Erythroblast (primary cell): ENCODE results near the gene COPB2.
A peak's percentile ranks its signal among the peaks of the same experiment; 100 is the strongest.
"Not testable (repeated sequence)": the region's sequence is repeated elsewhere in the genome, so short reads cannot be mapped to it uniquely, and the experiment has no call there.

ENCODE experiments used
- DNase-seq, 2 experiments: peaks; one replicate each; lab custom pipeline; 2025; lab: John Stamatoyannopoulos, UW
- GATA1 ChIP-seq: IDR thresholded peaks from 2 replicates; pipeline ENCODE4 v1.6.1; 2011; ENCODE audit warnings: low read depth, mild to moderate bottlenecking, control low read depth, low read length, moderate library complexity
- POLR2A ChIP-seq: IDR thresholded peaks from 2 replicates; pipeline ENCODE4 v1.6.1; 2011; ENCODE audit warnings: mild to moderate bottlenecking, low read length

COPB2 gene

GRCh38 chr3:139396707-139397106 lies 7.3 kb upstream of the COPB2 start:
- no peak for DNase-seq
- TF ChIP-seq GATA1: no peak
- no peak for TF ChIP-seq POLR2A

DNA sequence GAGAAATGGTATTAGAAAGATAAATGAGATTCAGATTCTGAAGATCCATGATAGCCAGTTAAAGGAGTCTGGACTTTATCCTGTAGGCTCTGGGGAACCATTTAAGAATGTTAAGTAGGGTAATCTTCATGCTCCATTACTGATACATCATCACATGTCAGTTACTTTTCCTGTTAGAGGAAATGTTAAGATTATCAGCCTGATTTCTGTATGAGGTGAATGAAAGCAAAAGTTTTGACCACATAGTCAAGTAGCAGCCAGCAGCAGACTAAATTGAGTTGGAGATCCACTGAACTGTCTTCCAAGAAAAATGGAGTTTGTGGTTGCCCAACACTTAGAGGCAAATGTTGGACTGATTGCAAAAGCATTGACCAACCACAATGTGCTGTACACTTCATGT lies 4.7 kb upstream of the COPB2 start:
- TF ChIP-seq GATA1: no peak
- TF ChIP-seq POLR2A: no peak
- peak in 1 of 2 experiments; percentile 17 for DNase-seq

DNA sequence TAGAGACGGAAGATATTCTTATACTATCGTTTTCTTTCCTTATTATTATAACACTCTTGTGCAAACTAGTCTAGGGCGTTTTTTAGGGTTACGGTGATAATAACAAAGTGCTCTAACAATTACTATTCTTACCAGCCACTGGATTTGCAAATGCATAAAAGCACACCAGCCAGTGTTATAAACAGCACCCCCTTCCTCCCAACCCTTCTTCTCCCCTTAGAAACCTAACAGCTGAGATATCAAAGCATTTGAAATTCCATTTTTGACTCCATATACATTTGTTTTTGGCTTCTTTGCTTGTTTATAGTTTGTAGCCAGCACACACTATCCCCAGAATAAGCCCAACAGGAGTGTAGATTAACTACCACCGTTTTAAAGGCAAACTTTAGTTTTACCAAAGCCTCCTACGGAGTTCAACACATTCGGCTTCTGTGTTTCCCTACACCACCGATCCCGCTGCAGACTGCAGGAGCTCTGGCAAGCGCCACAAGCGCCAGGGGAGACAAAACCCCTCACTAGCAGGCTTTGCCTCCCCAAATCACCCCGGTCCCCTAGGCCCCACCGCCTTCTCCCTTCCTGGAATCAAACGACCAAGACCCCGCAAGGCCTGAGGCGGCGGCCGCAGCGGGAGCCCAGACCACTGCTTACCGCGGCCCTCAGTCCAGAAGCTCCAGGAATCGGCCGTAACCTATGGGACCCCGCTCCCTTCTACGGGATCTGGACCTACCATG lies 461 bp downstream of the COPB2 start:
- DNase-seq: peak; percentile 63 to 75
- TF ChIP-seq GATA1 (no peak), POLR2A (no peak)

DNA sequence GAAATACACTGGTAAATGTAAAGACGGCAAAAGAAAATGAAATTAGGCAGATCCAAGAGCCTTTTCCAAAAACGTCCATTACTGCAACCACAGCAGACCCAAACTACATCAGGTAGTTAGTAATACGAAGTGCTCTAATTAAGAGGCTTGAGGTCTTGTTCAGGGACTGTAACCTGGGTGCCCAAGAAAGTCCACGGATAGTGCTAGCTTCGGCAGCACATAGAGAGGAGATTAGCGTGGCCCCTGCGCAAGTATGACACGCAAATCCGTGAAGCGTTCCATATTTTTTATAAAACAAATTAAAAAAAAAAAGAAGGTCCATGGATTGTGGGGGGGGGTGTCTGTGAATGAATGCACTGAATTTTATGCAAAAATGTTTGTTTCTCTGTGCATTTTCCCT lies 1.4 kb downstream of the COPB2 start:
- TF ChIP-seq POLR2A: no peak
- TF ChIP-seq GATA1: no peak
- peak in 1 of 2 experiments; percentile 14 for DNase-seq

DNA sequence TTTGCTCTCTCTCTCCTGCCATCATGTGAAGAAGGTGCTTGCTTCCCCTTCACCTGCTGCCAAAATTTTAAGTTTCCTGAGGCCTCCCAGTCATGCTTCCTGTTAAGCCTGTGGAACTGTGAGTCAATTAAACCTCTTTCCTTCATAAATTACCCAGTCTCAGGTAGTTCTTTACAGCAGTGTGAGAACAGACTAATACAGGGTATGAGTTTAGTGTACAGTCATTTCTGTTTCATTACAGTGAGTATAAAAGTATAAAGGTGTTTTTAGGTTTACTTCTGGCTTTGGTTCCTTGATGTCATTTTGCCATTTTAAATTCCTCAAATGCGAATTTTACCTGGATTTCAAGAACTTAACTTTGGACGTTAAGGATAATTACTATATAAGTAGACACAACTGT lies 7.2 kb downstream of the COPB2 start:
- DNase-seq: not testable (repeated sequence)

DNA sequence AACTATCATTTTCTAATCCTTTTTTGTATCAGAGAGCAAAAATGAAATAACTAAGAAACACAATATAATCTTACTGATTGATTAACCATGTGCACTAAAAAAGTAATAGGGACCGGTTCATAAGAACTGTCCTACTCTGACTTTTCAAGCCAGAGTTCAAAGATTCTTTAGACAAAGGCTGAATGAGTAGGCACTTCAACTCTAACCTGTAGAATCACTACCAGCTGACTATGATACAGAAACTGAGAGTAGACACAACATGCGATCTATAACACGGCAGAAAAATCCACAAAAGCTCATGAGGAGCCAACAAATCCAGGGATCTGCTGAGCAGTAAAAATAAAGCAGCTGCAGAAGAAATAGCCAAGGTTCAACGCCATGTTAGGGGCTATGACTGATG lies 8.9 kb downstream of the COPB2 start:
- no peak for DNase-seq

DNA sequence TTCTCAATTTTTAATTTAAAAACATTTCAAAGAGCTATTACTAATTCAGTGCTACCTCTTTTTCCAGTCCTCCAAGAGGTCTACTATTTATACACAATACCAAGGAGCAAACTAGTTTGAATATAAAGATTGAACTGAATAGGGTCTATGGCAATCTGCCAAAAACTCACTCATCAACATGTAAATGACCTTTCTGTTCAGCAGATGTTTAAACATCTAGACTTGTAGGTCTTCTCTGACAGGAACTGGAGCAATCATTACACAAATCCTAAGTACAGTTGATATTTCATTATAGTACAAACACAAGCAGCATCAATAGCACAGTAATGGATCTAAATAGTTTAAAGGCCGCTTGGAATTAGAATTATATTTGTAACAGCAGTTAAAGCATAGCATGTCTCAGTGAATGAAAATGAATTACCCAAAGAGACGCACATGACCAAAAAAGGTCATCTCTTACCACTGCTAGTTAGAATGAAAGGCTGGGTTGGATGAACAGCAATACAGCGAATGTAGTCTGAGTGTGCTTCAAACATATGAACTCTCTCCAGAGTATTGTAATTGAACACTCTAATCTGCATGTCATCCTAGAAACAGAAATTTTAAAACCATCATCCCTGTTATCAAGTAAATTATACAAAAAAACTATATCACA lies 10.7 kb downstream of the COPB2 start:
- DNase-seq: peak; percentile 48 to 53
- no peak for TF ChIP-seq POLR2A
- no peak for TF ChIP-seq GATA1

More for the DNA sequence above, 8.9 kb downstream of the COPB2 start:
- peak; percentile 14 for TF ChIP-seq POLR2A
- TF ChIP-seq GATA1: no peak

GRCh38 chr3:139377378-139377777 lies 12.1 kb downstream of the COPB2 start:
- TF ChIP-seq GATA1: no peak
- TF ChIP-seq POLR2A: no peak

GRCh38 chr3:139374099-139374498 lies 15.3 kb downstream of the COPB2 start:
- TF ChIP-seq POLR2A (no peak), GATA1 (no peak)
- DNase-seq: no peak

More at GRCh38 chr3:139377378-139377777, 12.1 kb downstream of the COPB2 start:
- DNase-seq: no peak

DNA sequence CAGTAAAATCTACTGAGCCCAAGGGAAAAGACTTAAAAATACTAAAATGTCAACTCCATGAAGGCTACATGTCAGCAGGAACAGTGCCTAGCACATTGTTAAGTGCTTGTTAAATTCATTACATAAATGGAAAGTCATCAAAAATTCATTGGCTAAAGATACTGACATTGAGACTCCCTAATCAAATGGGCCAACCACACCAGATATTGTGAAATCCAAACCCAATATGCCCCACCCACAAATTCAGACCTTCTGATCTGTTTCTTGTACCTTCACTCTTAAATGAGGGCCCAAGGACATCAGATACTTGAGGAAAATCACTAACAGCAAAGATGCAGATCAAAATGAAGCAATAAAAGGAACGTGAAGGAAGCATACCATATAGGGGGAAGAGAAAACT lies 24.9 kb downstream of the COPB2 start:
- peak in 1 of 2 experiments; percentile 4 for DNase-seq
- no peak for TF ChIP-seq GATA1
- TF ChIP-seq POLR2A: no peak

DNA sequence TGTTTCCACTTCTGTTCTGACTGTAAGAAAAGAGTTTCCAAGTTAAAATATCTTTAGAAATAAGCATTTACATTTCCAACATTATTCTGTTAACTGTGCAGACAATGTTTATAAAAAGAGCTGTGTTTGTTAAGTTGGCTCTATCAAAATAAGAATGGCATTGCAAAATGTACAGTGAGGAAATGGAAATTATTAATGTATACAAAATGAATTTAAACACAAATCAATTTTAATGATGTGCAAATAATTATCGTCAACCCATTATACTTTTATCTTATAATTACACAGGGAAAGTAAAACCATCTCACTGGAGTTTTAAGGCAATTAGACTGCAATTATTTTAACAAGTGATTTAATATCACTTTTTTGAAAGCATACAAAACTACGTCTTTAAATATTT lies 28.2 kb downstream of the COPB2 start:
- TF ChIP-seq GATA1: no peak
- no peak for TF ChIP-seq POLR2A
- DNase-seq: no peak

DNA sequence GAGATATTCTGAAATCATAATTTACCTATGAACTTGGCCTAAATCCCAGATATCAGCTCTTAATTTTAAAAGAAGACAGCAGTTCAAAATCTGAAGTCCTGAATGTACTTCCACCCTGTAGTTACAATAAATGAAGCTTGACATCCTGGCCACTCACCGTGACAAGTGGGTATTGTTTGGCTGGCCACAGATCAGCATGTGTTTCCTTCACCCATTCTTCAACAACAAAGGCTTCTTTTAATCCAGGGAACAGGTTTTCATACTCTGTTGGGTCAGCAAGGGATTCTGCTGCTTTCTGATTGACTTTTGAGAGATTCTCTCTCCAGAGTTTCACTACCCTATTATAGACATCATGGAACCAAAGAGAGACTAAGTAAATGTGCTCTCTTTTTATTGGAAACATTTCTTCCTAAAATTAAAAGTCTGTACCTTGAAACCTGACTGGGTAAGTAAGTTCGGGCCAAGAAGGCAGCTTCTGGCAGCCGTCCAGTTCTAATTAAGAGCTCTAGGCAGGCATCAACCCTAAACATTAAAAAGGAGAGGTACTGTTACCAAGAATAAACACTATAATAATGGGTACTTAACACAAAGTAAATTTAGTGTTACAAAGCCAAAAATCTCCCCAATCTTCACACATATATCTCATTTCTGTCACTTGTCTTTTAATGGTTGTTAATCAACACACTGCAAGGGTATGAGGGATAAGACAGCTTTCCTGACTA lies 30.4 kb downstream of the COPB2 start:
- TF ChIP-seq GATA1 (no peak), POLR2A (no peak)
- DNase-seq: no peak

DNA sequence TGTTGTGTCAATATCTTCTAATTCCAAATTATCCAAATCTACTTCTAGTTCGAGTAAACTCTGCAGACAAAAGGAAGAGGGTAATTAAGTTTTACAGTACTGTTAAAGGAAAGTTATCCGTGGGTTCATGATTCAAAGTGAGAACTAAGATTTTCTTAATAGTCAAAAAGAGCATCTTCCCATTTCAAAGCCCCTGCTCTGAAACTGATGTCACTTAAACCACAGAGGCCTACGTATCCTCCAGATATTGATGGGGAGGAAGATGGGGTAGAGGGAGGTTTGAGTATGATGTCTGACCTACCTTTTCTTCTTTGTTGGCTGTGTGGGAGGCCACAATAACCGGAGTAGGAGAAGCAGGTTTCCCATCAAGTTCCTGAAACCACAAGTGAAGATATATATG lies 31.5 kb downstream of the COPB2 start:
- no peak for DNase-seq

GRCh38 chr3:139355891-139356290 lies 33.6 kb downstream of the COPB2 start:
- no peak for TF ChIP-seq POLR2A
- no peak for TF ChIP-seq GATA1
- DNase-seq: no peak

More for the DNA sequence above, 31.5 kb downstream of the COPB2 start:
- TF ChIP-seq GATA1 (no peak), POLR2A (no peak)

- TF ChIP-seq GATA1 (no peak), POLR2A (no peak)
- DNase-seq: no peak
These were observed 34.0 kb downstream of the COPB2 start for GRCh38 chr3:139355476-139355875.
